Testis (tissue), 3 donors: Measurements from ENCODE around the gene PRKG1. TPM values are rescaled to one million over a fixed set of nuclear protein-coding genes. Genes with fewer than 3 reads are reported as not detected.
"Not testable (repeated sequence)": the region's sequence is repeated elsewhere in the genome, so short reads cannot be mapped to it uniquely, and the experiment has no call there.

Experiments
- DNase-seq: peaks from one replicate; pipeline ENCODE4 v3.0.0-alpha.2; 2019
- H3K27ac ChIP-seq, 2 donors: fragments of 200-600 bp; sonication (generic); one replicate each; pipeline ENCODE4 v1.5.1; 2019
- H3K27me3 ChIP-seq: fragments of 200-600 bp; sonication (generic); one replicate; pipeline ENCODE4 v1.5.1; 2019
- H3K36me3 ChIP-seq: fragments of 200-600 bp; sonication (generic); one replicate; pipeline ENCODE4 v1.5.1; 2017; ENCODE audit warnings: low read depth; ENCODE audit errors: missing control alignments
- H3K4me1 ChIP-seq: fragments of 200-600 bp; sonication (generic); one replicate; pipeline ENCODE4 v1.5.1; 2019
- H3K4me3 ChIP-seq, 2 donors: fragments of 200-600 bp; sonication (generic); one replicate each; pipeline ENCODE4 v1.5.1; 2017 to 2019
- H3K9me3 ChIP-seq: fragments of 200-600 bp; sonication (generic); one replicate; pipeline ENCODE4 v1.5.1; 2017
- POLR2A ChIP-seq: fragments of 450-650 bp; IDR thresholded peaks from one replicate; pipeline ENCODE4 v1.6.1; 2017; ENCODE audit warnings: antibody characterized with exemption, mild to moderate bottlenecking, moderate library complexity
- WGBS, 2 donors: methylation state at CpG; one replicate each; pipeline ENCODE4 v1.1.5; 2018; 5-methylcytosine and 5-hydroxymethylcytosine counted together
- intact Hi-C: fragments of 100-400 bp; cut with DNase I; formaldehyde crosslinking; loops from one replicate; pipeline ENCODE4 v1.15.1; 2023; ENCODE audit warnings: low total_unique reads
- polyA plus RNA-seq: library from polyadenylated mRNA; stranded (reverse); fragments of 350-450 nt; fragmentation: Illumina TruSeq; extraction: RNeasy Lipid Tissue Mini Kit (QIAGEN cat#74804); gene quantifications from one replicate; pipeline ENCODE4 v1.2.3, GENCODE V29; 2014; ENCODE audit warnings: low read depth, low replicate concordance; ENCODE audit not compliant: insufficient read depth
- total RNA-seq, 2 donors: library from RNA; depleted of rRNA; stranded (reverse); fragments of >200 nt; gene quantifications; one replicate each; pipeline ENCODE4 v1.2.3, GENCODE V29; 2016
- TF ChIP-seq, protein P1 (sequence below), 3 experiments: fragments of 450-650 bp in 2 of 3; fragments of 200-600 bp in 1 of 3; sonication (generic) in 1 of 3; IDR thresholded peaks; one replicate each; pipeline ENCODE4 v1.5.1; 2016 to 2019; ENCODE audit warnings: antibody characterized with exemption in 3 of 3, mild to moderate bottlenecking in 2 of 3, moderate library complexity in 1 of 3

The PRKG1 gene
- total and polyA plus RNA-seq, 3 donors from 2014 or later: 6.3 to 15.3 (median 12.5) TPM

DNA sequence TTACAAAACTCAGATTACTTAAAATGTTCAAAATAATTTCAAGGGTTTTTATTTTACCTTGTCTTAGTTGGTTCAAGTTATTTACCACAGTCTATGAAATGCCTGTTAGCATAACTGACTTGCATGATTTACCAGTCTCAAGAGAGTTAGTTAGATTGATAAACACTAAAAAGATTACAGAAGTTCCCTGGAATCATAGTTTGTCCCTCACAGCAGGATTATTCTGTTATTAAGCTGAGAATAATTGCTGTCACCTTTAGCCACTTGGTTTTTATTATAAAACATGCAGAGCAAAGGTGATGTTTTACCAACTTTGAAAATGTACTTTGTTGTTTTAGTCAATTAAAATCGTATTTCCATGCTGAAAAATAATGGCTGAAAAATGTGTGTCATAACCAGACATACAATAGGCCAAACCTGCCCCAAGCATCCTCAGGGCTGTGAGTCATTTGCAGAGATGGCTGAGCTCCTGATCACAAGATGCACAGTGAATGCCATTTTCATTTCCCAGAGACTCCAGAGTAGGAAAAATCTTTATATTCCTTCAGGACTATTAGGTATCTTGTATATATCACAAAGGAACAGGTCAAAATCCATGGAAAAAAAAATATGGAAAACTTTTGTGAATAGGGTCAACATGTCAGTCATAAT, 1152.0 kb downstream of the PRKG1 start:
- H3K9me3 ChIP-seq: no peaks in the 10 kb centered on the region
- no peak for TF ChIP-seq POLR2A
- TF ChIP-seq, protein P1, sequence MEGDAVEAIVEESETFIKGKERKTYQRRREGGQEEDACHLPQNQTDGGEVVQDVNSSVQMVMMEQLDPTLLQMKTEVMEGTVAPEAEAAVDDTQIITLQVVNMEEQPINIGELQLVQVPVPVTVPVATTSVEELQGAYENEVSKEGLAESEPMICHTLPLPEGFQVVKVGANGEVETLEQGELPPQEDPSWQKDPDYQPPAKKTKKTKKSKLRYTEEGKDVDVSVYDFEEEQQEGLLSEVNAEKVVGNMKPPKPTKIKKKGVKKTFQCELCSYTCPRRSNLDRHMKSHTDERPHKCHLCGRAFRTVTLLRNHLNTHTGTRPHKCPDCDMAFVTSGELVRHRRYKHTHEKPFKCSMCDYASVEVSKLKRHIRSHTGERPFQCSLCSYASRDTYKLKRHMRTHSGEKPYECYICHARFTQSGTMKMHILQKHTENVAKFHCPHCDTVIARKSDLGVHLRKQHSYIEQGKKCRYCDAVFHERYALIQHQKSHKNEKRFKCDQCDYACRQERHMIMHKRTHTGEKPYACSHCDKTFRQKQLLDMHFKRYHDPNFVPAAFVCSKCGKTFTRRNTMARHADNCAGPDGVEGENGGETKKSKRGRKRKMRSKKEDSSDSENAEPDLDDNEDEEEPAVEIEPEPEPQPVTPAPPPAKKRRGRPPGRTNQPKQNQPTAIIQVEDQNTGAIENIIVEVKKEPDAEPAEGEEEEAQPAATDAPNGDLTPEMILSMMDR (IDR thresholded peaks at IDR 0.05): no peak

DNA sequence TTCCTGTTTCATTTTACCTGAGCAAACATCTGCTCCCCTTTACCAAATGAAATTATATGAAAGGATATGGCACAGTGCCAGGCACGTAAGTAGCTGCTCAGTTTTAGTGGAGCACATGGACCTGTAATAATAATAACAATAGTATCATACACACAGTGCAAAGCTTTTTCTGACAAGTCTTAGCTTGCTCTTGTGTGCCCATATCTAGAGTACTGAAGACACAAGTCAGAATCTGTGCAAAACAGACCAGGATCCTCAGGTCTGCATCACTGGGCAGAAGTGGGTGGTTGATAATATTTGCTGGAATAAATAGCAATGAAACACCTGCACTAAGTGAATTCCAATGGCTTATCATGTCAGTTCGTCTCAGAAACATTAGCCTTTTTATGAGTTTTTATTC, 1154.3 kb downstream of the PRKG1 start:
- H3K4me1 ChIP-seq: no peaks in the 10 kb centered on the region
- H3K27me3 ChIP-seq: no peaks in the 10 kb centered on the region
- TF ChIP-seq POLR2A: no peak
- TF ChIP-seq, protein P1 (IDR thresholded peaks at IDR 0.05): no peak
- intact Hi-C loops: no loop called here
- no peaks in the 10 kb centered on the region for H3K9me3 ChIP-seq
- H3K27ac ChIP-seq: no peak overlapping the region
- no peaks in the 10 kb centered on the region for H3K36me3 ChIP-seq
- no peak overlapping the region for H3K4me3 ChIP-seq
- DNase-seq: no peak
- WGBS, 2 donors: 76 to 79% methylated on average over 2 of the region's 2 CpGs

More for the DNA sequence above, 1152.0 kb downstream of the PRKG1 start:
- no peaks in the 10 kb centered on the region for H3K27me3 ChIP-seq
- no peaks in the 10 kb centered on the region for H3K4me1 ChIP-seq
- no peak overlapping the region for H3K4me3 ChIP-seq
- WGBS, 2 donors: 61 to 83% methylated on average over 1 of the region's 1 CpG
- intact Hi-C loops: no loop called here
- no peak overlapping the region for H3K27ac ChIP-seq
- no peaks in the 10 kb centered on the region for H3K36me3 ChIP-seq
- no peak for DNase-seq

DNA sequence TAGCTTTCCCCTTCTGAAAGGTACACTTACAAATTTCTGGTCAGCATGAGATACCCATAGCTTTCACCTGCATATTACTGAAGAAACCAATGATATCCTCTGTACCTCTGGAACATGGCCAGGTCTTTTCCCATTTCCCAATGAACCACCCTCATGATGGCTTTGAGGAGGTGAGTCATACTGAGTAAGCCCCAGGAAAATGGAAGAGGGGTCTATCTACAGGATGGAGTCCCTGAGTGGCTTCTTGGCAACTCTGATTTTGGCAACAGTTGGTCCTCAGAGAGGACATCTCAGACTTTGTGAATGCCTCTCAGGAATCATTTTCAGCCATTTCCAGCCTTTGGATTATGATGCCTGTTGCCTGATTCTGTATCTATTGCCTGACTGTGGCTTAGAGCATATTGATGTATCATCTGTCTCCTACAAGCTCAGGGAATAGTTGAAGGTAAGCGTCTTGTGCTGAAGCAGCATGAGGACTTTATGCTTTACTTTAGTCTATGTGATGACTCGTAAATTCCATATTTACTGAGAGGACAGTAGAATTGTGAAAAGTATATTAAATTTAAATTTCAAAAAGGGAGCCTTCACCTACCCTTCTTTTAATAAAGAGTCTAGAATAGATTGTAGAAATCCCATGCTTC, 1155.1 kb downstream of the PRKG1 start:
- Histone ChIP-seq H3K4me3 (no peak overlapping the region), H3K4me1 (no peaks in the 10 kb centered on the region), H3K36me3 (no peaks in the 10 kb centered on the region), H3K27ac (no peak overlapping the region), H3K9me3 (no peaks in the 10 kb centered on the region), H3K27me3 (no peaks in the 10 kb centered on the region)
- TF ChIP-seq, protein P1 (IDR thresholded peaks at IDR 0.05): no peak
- TF ChIP-seq POLR2A: no peak
- no peak for DNase-seq
- intact Hi-C loops: no loop called here
- 92 to 93% methylated on average over 2 of the region's 2 CpGs for WGBS, 2 donors

DNA sequence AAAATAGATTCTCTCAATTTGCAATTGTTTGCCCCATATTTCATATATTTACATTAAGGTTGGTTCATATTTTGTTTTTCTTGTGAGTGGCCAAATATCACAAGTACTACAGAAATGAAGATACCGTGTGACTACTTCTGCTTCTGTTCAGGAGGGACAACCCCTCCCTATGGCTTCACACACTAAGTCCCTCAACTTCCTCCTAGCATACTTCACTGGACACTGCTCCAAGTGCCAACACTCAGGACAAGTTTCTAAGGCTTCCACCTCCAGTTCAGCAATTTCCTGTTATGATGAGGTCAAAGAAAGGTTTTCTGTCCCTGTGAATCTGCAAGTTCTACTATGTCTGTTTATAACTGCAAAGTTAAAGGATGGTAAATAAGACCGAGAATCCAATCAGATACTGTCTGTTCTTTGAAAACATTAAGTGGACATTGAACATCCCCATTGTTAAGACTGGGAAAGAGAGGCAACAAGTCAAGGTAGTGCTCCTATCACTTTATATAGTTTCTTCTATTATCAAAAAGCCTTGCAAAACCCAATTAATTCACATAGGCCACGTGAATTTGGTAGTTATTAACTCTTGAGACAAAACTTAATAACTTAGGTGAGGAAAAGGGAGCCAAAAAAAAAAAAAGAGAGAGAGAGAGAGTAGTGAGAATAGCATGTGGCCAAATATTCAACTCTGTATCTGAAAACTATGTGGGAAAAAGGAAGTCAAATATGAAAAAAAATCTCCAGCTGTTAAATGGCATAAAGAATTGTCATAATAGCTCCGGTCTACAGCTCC, 1158.5 kb downstream of the PRKG1 start:
- no peak overlapping the region for H3K27ac ChIP-seq
- H3K4me3 ChIP-seq: no peak overlapping the region
- H3K9me3 ChIP-seq: no peaks in the 10 kb centered on the region
- H3K27me3 ChIP-seq: no peaks in the 10 kb centered on the region
- 59 to 63% methylated on average over 4 of the region's 4 CpGs for WGBS, 2 donors
- DNase-seq: no peak
- intact Hi-C loops: no loop called here
- no peaks in the 10 kb centered on the region for H3K4me1 ChIP-seq
- H3K36me3 ChIP-seq: no peaks in the 10 kb centered on the region
- TF ChIP-seq, protein P1 (IDR thresholded peaks at IDR 0.05): no peak
- no peak for TF ChIP-seq POLR2A

DNA sequence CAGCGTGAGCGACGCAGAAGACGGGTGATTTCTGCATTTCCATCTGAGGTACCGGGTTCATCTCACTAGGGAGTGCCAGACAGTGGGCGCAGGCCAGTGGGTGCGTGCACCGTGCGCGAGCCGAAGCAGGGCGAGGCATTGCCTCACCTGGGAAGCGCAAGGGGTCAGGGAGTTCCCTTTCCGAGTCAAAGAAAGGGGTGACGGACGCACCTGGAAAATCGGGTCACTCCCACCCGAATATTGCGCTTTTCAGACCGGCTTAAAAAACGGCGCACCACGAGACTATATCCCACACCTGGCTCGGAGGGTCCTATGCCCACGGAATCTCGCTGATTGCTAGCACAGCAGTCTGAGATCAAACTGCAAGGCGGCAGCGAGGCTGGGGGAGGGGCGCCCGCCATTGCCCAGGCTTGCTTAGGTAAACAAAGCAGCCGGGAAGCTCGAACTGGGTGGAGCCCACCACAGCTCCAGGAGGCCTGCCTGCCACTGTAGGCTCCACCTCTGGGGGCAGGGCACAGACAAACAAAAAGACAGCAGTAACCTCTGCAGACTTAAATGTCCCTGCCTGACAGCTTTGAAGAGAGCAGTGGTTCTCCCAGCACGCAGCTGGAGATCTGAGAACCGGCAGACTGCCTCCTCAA, 1159.2 kb downstream of the PRKG1 start:
- H3K27ac ChIP-seq, H3K4me1 ChIP-seq, H3K4me3 ChIP-seq, intact Hi-C loops, H3K36me3 ChIP-seq, H3K27me3 ChIP-seq, DNase-seq, H3K9me3 ChIP-seq: not testable (repeated sequence)
- WGBS, 2 donors: 39% methylated on average over 8 to 11 of the region's 34 CpGs
